CD1c-positive myeloid dendritic cell (primary cell): ENCODE results near the gene MACROD2.

Experiments
- DNase-seq: peaks from one replicate; pipeline ENCODE4 v3.0.0-alpha.2; 2016; ENCODE audit errors: extremely low spot score

MACROD2 gene

GRCh38 chr20:15740046-15740775 is 1744.9 kb downstream of the MACROD2 start:
- no peak for DNase-seq

DNA sequence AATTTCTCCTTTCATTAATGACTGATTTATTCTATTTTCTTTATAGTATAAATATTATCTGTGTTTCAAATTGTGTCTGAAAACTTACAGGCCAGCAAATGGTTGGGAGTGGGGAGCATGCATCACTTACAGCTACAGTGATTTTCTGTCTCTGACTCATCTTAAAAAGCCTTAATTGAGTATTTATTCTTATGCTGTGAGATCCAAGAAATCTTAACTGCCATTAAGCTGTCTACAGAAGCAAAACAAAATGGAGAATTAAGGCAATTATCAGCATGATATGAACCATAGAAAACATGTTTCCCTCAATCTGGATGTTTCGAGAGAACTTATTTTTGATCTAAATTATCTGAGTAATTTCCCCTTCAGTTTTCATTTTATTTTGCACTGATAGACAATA is 1746.8 kb downstream of the MACROD2 start:
- no peak for DNase-seq

GRCh38 chr20:15742627-15743026 is 1747.3 kb downstream of the MACROD2 start:
- DNase-seq = no peak

DNA sequence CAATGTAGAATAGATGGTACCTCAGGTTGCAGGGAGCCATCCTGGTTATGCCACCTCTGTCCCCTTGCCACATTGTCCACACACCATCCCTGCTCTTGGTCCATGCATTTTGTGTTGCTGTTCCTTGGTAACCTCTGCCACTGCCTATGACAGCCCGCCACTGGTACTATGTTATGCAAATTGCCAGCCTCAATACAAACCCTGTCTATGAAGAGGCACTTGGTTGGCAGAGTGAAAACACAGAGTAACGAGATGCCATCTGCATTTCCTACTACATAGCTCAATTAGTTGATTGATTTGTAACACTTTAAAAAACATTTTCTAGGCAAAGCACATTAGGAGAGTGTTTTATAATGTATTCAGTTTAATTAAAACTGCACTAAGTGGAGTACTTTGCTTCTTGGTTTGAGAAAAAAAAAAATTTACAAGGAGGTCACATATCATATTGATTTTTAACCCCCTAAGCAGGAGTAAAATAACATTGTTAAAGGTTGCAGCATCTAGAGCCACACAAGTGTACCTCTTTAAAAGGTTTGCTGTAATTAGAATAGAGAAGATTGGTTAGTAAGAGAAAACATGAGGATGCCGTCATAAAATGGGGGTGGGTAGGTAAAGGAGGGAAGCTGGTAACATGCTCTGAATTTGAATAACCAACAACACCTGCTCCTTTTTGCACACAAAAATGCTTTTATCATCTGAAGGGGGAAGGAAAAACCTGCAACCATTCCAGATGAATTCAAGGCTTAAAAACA is 1760.9 kb downstream of the MACROD2 start:
- no peak for DNase-seq

- no peak for DNase-seq
Measured at GRCh38 chr20:15756754-15757115, 1761.4 kb downstream of the MACROD2 start.

GRCh38 chr20:15759594-15759993 is 1764.3 kb downstream of the MACROD2 start:
- DNase-seq = no peak

GRCh38 chr20:15760001-15760621 is 1764.8 kb downstream of the MACROD2 start:
- no peak for DNase-seq

DNA sequence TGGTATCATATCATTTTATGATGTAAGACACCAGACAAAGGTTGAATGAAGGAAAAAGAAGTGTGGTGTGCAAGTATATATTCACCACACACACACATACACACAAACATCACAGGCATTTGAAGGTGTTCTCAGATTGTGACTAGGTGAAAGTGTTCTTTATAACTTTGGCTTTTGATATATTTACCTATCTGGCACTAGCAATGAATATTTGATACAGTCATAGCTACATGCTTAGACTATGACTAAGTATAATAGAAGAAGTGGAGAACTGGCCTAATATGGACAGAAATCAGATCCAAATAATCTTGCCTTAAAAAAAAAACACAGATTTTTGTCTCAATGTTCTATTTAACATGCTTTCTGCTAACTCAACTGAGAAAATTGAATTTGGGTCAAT is 1768.0 kb downstream of the MACROD2 start:
- no peak for DNase-seq

DNA sequence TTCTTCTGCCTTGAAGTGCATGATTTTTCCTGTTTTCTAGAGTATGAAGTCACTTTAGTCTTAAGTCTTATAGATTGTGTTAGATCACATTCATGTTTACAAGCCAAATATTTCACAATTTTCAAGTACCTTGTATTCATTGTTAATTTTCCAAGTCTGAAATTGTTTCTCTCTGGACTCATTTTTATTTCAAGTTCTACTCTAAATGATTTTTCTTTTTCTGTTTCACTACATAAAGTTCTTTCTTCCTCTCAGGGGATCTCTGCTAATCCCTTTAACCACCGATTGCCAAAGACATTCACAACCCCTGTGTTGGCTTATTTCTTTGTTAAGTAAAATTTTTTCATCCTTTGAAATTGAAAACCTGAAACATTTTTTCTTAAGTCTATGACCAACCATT is 1772.3 kb downstream of the MACROD2 start:
- no peak for DNase-seq

- DNase-seq = no peak
Measured at GRCh38 chr20:15767999-15768741, 1772.9 kb downstream of the MACROD2 start.

- DNase-seq = no peak
Measured at GRCh38 chr20:15772826-15773225, 1777.5 kb downstream of the MACROD2 start.

- no peak for DNase-seq
Measured at GRCh38 chr20:15774926-15775325, 1779.6 kb downstream of the MACROD2 start.

DNA sequence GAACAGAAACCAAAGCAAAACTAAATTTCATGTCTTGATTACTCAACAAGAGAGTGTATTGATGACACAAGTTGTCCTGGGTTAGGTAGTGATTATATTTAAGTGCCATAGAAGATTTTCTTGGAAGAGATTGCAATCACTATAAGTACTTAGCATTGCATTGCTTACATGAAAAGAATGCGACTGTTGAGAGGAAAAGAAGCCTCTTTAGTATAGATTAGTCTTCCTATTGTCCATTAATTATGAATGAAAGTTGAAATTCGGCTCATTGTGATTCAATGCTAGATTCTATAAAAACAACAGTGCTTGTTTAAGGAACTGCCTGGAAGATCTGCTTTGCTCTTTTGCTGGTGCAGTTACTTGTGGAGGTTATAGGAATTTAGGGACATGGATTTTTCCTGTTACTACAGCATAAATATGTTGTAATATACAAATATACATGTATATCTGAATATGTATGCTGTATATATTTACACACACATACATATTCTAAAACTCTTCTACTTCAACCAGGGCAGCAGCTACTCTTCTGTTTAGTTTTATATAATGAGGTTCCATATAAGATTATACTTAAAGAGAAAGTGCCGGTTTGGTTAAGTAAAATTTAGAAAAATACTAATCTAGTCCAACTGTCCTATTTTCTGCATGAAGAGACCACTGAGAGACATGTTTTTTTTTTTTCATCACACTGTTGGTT is 1781.6 kb downstream of the MACROD2 start:
- no peak for DNase-seq

- no peak for DNase-seq
Measured at GRCh38 chr20:15784020-15784419, 1788.7 kb downstream of the MACROD2 start.

DNA sequence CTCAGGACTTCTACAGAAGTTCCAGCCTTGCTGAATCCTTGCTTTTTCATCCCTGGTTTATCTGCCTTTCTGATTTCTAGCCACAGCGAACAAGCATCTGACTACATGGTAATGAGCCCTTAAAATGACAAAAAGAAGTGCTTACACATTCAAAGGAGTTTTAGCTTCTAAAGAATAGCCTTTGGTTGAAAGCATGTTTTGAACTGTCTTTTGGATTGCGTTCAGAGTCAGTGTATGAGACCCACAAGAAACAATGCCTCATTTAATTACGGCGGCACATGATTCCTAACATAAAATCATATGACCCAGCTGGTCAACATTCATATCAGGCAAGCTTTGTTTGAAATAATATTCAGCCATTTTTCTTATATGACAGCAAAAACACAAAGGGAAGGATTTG is 1793.8 kb downstream of the MACROD2 start:
- no peak for DNase-seq

DNA sequence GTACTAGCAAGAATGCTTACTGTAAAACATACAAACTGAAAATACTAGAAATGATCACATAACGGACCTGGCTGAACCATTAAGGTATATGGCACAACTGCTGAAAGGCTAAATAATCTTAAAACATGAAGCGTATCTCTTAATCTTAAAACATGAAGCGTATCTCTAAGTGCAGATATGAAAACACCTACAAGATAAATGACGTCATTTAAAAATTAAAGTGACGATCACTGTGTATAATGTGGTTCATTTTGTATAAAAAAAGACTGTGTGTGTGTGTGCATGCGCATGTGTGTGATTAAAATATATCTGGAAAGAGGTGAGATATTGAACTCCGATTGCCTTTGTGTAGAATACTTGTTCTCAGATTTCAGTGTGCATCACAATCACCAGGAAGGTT is 1797.5 kb downstream of the MACROD2 start:
- no peak for DNase-seq

DNA sequence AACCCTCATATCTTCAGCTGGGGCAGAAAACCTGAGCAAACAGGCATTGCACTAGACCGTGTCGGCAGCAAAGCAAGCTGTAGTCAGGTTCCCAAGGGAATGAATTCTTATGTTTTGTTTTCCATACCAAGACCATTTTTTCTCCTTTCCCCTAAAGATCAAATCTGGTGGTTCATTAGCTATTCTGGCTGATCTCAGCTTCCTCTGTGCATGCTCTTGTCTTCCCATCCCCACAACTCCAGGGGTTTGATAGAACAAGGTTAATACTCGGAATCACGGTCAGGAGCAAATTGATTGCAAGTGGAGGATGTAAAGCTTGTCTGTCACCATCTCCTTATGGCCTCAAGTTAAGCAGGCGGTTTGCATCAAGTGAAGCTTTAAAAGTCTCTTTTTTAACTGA is 1799.1 kb downstream of the MACROD2 start:
- no peak for DNase-seq

- no peak for DNase-seq
Measured at GRCh38 chr20:15795305-15796019, 1800.1 kb downstream of the MACROD2 start.

- no peak for DNase-seq
Measured at GRCh38 chr20:15799871-15800270, 1804.6 kb downstream of the MACROD2 start.

GRCh38 chr20:15802020-15802419 is 1806.7 kb downstream of the MACROD2 start:
- DNase-seq = no peak

GRCh38 chr20:15805154-15805553 is 1809.8 kb downstream of the MACROD2 start:
- no peak for DNase-seq
